DLD1 (cell line): ENCODE data around the gene CCSER2.

Experiments used
- in situ Hi-C: cut with HindIII; loops from 2 replicates; pipeline ENCODE4 v1.10.0; 2017; ENCODE audit warnings: low sequenced_read_pairs

The CCSER2 gene

DNA sequence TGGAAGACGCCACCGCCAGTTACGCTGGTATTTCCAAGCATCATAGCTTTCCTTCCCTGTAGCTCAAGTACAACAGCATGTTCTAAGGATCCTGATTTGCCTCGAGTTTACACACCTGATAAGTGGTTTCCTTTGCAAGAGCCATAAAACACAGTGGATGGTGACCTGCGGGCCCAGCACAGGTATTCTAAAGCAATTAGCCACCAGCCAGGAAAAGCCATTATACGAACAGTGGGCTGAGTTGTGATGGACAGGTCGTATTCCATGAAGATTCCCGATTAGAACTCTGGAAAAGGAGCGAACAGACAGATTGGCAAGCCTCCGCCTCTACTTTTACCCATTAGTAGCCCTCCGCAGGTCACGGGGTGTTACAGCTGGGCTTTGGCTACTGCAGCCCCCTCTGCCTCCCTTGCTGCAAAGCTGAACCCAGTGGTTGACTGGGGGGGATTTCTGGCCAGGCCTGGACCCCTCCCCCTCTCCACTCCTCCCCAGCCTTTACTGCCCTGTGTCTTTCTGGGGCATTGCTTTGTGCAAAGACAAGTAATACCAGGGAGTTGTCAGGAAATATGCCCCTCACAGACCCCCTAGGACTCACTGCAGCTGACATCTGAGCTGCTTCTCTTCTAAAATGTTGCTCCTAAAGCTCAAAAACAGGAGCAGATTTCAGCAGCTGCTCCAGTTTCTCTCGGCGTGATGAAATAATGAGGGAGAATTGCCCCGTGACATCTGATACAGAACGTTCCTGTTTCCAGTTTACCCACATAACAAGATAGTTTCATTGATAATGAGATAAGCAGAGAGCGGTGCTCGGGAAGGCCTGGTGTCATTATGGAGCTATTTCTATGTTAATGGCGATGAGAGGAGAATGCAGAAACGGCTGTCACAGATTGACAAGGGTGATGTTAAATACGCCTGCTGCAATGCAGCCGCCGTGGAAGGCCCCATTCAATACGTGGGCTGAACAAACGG is 214.4 kb downstream of the CCSER2 start:
- in situ Hi-C loops: no loop called here

DNA sequence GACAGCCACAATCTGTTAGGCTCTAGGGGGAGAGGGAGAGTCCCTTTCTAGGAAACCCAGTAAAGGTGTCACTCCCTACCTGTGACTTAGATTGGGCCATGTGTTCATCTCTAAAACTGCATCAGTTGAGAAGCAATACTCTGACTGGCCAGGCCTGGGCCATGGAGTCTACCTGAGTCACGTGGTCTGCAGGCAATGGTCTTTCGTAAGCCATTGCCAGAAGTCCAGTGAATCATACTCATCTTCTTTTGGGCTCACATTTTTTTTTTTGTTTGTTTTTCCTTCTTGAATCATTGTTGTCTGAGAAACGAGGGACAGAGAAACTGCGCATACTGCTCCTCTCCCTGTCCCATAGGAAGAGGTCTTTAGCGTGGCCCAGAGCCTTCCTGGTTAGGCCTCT is 215.6 kb downstream of the CCSER2 start:
- in situ Hi-C loops: no loop called here

DNA sequence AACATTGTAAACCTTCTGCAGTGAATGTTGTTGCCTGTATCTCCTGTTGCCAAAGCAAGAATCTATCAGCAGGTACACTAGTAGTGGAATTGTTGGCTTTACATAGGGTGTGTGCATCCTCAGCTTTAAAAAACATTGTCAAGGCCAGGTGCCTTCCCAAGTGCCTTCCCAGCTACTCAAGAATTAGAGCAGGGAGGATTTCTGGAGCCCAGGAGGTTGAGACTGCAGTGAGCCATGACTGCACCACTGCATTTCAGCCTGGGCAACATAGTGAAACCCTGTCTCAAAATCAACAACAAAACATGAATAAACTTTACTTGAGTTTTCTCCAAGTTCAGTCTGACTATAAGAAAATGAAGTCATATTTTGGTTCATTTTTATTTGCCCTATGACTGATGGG is 217.3 kb downstream of the CCSER2 start:
- in situ Hi-C loops: no loop called here

DNA sequence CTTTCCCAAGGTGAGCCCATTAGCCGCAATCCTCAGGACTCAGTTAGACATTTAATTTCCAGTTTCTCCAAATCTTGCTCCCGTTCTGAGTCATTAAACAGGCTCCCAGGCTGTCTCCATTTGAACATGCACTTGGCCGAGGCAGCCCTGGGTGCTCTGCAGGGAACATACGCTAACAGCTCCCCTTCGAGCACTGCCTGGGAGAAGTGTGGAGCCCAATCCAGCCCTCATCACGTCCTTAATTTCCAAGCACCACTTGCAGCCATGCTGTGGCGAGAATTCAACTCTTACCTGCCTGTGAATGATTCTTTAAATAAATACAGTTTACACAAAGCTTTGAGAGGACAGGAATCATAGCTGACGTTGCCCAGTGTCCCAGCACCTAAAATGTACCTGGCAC is 218.2 kb downstream of the CCSER2 start:
- in situ Hi-C loops: no loop called here

DNA sequence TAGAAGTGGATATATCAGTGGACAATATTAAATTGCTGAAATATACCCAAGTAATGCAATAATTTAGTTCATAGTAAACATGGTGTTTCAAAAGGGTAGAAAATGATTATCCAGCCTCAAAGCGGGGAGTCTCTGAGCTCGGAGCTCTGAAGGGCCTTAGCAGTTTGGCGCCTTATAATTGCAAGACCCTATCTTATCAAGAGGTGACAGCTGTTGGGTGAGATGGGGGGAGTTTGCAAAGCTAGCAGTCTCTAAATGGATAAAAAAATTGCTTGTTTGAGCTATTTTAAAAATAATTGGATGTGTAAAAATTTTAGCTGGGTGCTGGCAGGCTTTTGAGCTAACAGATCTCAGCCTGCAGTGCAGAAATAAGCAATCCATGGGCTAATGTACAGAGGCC is 219.2 kb downstream of the CCSER2 start:
- in situ Hi-C loops: no loop called here

DNA sequence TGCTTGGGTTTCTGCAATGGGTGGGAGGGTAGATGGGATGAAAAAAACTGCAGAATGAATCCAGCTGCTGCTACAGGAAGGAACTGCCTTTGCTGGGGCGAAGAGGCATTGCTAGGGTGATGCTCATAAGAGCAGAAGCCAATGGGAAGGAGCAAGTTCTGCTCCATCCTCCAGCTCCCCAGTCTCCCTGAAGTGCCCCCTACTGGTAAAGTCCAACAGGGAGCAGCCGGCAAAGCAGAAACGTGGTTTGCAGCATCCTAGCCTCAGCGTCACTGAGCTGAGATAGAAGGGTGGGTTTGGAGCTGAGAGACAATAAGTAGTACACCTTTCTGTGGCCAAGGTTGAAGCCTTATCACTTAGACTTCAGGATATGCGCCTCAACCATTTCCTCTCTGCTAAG is 220.5 kb downstream of the CCSER2 start:
- in situ Hi-C loops: no loop called here

DNA sequence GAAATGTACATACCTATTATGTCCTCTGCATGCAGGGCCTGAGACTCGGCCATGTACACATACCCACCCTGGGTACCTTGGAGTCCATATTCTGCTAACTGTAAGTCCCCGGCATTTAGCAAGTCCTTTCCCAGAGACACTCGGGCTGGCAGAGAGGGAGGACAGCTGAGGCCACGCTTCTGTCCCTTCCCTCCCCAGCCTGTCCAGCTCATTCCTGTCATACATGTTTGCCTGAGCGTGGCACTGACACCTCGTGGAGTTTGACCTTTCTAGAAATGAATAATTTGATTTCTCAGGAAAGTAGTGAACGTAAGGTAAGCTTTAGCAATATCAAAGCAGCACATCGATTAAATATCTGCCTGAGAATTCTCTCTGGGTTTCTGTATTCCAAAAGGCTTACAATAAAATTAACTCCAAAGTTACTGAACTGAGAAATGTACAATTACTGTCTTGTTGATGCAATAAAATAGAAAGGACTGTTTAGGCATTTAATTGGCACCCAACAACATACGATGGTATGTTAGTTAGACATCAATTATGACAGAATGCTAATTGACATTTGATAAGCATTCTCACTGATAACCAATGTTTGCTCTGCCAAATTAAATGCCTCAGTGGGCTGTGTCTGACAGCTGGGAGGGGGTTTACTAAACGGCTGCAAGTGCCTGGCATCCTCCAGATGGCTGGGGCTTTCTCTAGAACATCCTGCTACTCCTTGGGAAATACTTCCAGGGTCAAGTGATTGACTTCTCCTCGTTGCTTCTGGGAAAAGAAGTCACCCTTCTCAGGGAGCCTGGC is 221.2 kb downstream of the CCSER2 start:
- in situ Hi-C loops: no loop called here

DNA sequence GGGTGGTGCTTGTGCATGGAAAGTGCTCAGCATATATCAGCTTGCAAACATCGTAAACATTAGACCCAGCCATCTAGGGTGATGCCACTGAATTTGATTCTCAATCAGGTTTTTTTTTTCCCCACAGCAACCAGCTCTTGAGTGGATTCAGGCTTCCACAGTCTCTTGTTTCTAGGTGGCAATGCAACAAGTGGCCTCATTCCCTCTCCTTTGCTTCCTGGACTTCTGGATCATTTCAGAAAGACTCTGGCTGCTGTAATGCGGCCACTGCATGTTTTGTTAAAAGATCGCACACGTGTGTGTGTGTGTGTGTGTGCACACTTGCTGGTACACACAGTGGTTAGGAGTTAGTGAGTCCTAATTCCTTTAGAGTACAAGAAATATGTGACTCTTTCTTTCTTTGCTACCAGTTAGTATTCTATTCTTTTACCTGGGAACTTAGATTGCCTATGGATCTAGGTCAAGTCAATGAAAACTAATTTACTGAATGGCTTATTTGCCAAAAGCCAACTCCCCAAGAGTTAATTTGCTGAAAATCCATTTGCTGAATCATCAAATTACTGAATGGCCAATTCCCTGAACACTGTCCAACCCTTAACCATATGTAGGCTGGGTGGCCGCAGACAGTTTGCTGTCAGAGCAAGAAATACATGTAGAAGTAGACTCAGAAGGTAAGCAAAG is 222.5 kb downstream of the CCSER2 start:
- in situ Hi-C loops: no loop called here

DNA sequence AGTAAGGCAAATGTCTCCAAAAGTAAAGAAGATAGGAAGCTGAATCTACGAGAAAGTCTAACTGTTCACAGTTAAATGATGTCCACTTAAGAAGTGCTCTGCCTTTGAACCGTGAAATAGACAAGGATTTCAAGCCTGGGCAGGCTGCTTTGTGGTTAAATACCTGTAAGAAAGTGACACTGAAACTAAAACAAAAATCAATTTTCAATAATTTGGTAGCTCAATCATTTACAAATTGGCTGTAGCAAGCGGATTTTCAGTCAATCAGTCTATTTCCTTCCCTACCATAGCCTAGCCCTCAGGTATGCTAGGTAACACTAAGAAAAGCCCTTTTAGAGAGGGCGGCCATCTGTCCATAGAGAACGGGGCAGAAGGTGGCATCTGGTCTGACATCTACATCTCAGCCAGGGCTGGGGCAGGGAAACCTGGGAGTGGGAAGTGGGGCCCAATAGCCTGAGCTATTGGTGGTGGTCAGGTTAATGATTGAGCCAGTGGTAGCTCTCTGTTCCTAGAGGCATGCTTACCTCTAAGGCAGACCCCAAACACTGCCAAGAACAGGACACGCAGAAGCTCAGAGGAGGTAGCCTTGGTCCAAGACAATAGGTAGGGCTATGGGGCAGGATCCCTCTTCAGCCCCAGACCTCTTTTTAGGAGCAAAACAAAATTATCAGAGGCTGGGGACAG is 223.2 kb downstream of the CCSER2 start:
- in situ Hi-C loops: no loop called here

DNA sequence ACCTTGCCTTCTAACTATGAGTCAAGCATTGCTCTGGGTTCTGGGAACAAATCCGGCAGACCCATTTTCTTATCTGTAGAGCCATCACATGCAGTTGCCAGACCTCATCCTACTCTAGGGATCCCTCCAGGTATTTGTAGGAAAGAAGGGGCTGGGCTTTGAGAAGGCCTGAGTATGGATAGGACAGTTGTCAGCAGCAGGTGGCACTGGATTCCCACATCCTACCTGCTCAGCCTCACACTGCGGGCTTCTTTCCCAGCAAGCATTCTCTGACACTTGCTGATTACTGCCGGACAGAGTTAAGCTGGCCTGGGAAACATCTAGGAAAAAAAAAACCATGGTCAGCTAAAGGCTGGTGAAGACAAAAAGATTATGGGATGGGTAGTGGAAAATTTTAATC is 224.1 kb downstream of the CCSER2 start:
- in situ Hi-C loops: no loop called here

DNA sequence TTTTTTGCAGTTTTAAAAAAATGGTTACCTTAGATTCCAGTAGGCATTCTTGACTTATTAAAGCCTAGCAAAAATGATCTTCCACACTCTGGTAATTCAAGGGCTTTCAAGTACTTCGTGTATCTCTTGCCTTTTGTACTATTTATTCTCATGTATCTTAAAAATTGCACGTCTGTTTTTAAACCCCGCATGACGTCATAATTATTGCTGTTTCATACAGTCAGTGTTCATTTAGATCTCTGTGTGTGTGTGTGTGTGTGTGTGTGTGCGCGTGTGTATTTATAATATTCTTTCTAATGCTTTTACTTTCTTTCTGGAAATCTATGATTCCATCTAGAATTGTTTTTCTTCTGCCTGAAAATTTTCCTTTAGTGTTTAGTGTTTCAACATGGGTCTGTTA is 234.2 kb downstream of the CCSER2 start:
- in situ Hi-C loops: no loop called here

DNA sequence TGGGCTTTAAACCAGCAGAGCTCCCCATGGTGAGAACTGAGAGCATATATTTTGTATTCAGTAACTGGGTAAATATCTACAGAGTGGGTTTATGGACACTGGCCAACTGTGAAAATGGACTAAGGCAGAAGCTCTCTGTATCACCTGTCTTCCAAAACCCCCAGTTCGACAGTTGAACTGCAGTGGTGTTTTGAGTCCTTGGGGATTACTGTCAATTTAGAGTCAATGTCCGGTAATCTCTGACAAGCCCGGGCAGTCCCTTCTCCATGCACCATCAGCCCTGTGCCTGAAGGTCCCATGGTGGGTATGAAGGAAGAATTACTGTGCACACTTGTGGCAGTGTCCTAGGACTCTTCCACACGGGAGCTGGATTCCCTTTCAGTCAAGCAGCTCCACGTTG is 235.0 kb downstream of the CCSER2 start:
- in situ Hi-C loops: no loop called here

DNA sequence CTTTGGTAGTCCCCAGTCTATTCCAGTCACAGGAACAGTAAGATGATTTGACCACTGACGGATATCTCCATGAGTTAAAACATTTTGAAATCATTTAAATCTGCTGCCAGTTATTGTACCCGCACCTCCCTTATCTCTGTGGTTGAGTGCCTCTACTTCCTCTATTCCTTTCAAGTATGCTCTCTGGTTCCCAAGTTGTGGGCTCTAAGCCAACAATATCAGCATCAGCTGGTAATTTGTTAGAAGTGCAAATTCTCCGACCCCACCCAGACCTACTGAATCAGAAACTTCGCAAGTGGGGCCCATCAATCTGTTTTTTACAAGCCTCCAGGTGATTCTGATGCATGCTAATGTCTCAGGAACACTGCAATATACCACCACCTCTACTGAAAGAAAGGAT is 235.5 kb downstream of the CCSER2 start:
- in situ Hi-C loops: no loop called here

DNA sequence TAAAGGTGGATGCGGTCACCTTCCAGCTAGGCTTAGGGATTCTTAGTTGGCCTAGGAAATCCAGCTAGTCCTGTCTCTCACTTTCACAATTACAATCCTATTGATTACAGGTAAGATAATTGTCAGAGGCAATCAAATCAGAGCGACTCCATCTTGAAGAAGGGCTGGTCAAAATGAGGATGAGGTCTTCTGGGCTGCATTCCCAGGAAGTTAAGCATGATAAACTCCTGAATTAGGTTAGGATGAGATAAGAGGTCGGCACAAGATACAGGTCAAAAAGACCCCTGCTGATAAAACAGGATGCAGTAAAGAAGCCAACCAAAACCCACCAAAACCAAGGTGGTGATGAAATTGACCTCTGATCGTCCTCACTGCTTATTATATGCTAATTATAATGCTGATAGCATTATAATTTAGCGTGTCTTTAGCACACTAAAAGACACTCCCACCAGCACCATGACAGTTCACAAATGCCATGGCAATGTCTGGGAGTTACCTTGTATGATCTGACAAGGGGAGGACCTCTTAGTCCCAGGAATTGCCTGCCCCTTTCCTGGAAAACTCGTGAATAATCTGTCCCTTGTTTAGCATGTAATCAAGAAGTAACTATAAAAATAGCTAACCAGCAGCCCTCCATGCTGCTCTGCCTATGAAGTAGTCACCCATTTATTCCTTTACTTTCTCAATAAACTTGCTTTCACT is 237.6 kb downstream of the CCSER2 start:
- in situ Hi-C loops: no loop called here

DNA sequence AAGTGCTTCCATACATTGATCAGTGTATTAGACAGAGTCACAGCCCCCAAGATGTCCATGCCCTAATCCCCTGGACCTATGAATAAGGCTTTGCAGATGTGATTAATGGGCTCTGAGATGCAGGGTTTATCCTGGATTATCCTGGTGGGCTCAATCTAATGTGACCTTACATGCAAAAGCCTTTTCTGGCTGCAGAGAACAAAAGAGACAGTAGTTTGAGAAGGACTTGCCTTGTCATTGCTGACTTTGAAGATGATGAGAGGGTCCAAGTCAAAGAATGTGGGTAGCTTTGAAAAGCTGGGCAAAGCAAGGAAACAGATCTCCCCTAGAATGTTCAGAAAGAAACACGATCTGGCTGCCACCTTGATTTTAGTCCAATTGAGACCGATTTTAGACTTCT is 238.7 kb downstream of the CCSER2 start:
- in situ Hi-C loops: no loop called here
